Measurements from ENCODE around the gene PLPP2. TPM values are rescaled to one million over a fixed set of nuclear protein-coding genes. Genes with fewer than 3 reads are reported as not detected.

Gene PLPP2
- total and polyA plus RNA-seq, 2 of the 13 experiments (the other 11 are each of a cell fraction or from before 2014, with no cell fraction given) = not detected

DNA sequence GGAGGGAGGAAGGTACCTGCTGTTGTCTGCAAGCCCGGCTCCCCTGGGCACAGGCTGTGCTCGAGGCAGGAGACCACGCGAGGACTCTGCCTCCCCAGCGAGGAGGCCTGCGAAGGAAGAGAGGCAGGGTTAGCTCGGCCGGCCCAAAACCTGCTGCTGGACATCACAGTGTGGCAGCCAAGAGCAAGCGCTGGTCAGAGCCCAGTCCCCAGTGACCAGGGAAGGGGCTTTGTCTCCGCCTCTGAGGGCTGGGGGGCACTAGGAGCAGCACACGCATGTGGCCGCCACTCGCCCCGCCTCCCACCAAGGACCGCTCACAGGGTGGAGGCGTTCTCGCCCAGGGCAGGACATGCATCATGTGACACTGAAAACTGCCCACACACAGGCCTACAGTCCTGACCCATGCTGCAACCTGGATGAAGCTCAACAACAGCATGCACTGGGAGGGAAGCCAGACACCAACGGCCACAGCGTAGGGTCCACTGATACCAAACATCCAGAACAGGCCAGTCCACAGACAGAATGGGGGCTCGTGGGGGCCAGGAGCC, 44.9 kb upstream of the PLPP2 start:
- CTCF ChIA-PET (ENCODE audit: low intra/inter-chr PET ratio, low total read pairs) = no interaction called here
- FAIRE-seq = no peak
- TF ChIP-seq, protein P1, sequence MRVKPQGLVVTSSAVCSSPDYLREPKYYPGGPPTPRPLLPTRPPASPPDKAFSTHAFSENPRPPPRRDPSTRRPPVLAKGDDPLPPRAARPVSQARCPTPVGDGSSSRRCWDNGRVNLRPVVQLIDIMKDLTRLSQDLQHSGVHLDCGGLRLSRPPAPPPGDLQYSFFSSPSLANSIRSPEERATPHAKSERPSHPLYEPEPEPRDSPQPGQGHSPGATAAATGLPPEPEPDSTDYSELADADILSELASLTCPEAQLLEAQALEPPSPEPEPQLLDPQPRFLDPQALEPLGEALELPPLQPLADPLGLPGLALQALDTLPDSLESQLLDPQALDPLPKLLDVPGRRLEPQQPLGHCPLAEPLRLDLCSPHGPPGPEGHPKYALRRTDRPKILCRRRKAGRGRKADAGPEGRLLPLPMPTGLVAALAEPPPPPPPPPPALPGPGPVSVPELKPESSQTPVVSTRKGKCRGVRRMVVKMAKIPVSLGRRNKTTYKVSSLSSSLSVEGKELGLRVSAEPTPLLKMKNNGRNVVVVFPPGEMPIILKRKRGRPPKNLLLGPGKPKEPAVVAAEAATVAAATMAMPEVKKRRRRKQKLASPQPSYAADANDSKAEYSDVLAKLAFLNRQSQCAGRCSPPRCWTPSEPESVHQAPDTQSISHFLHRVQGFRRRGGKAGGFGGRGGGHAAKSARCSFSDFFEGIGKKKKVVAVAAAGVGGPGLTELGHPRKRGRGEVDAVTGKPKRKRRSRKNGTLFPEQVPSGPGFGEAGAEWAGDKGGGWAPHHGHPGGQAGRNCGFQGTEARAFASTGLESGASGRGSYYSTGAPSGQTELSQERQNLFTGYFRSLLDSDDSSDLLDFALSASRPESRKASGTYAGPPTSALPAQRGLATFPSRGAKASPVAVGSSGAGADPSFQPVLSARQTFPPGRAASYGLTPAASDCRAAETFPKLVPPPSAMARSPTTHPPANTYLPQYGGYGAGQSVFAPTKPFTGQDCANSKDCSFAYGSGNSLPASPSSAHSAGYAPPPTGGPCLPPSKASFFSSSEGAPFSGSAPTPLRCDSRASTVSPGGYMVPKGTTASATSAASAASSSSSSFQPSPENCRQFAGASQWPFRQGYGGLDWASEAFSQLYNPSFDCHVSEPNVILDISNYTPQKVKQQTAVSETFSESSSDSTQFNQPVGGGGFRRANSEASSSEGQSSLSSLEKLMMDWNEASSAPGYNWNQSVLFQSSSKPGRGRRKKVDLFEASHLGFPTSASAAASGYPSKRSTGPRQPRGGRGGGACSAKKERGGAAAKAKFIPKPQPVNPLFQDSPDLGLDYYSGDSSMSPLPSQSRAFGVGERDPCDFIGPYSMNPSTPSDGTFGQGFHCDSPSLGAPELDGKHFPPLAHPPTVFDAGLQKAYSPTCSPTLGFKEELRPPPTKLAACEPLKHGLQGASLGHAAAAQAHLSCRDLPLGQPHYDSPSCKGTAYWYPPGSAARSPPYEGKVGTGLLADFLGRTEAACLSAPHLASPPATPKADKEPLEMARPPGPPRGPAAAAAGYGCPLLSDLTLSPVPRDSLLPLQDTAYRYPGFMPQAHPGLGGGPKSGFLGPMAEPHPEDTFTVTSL (CRISPR knock-in tag; IDR thresholded peaks at IDR 0.05; ENCODE audit: borderline replicate concordance) = no peak
- TF ChIP-seq ZNF44 (CRISPR knock-in tag; IDR thresholded peaks at IDR 0.05) (no peak), RFX3 (CRISPR knock-in tag; IDR thresholded peaks at IDR 0.05) (no peak), KDM2A (CRISPR knock-in tag; IDR thresholded peaks at IDR 0.05; ENCODE audit: borderline replicate concordance, low read depth) (no peak), ZNF619 (CRISPR knock-in tag; IDR thresholded peaks at IDR 0.05) (no peak), ZSCAN20 (CRISPR knock-in tag; IDR thresholded peaks at IDR 0.05; ENCODE audit: borderline replicate concordance) (no peak), ZNF263 (CRISPR knock-in tag; IDR thresholded peaks at IDR 0.05) (no peak)
- TF ChIP-seq, protein P2, sequence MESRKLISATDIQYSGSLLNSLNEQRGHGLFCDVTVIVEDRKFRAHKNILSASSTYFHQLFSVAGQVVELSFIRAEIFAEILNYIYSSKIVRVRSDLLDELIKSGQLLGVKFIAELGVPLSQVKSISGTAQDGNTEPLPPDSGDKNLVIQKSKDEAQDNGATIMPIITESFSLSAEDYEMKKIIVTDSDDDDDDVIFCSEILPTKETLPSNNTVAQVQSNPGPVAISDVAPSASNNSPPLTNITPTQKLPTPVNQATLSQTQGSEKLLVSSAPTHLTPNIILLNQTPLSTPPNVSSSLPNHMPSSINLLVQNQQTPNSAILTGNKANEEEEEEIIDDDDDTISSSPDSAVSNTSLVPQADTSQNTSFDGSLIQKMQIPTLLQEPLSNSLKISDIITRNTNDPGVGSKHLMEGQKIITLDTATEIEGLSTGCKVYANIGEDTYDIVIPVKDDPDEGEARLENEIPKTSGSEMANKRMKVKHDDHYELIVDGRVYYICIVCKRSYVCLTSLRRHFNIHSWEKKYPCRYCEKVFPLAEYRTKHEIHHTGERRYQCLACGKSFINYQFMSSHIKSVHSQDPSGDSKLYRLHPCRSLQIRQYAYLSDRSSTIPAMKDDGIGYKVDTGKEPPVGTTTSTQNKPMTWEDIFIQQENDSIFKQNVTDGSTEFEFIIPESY (CRISPR knock-in tag; IDR thresholded peaks at IDR 0.05) = peak; percentile 8; the same call in 1 of the 2 replicates
- TF ChIP-seq, protein P3, sequence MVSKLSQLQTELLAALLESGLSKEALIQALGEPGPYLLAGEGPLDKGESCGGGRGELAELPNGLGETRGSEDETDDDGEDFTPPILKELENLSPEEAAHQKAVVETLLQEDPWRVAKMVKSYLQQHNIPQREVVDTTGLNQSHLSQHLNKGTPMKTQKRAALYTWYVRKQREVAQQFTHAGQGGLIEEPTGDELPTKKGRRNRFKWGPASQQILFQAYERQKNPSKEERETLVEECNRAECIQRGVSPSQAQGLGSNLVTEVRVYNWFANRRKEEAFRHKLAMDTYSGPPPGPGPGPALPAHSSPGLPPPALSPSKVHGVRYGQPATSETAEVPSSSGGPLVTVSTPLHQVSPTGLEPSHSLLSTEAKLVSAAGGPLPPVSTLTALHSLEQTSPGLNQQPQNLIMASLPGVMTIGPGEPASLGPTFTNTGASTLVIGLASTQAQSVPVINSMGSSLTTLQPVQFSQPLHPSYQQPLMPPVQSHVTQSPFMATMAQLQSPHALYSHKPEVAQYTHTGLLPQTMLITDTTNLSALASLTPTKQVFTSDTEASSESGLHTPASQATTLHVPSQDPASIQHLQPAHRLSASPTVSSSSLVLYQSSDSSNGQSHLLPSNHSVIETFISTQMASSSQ (IDR thresholded peaks at IDR 0.05; ENCODE audit: low read depth) = no peak
- TF ChIP-seq, protein P3 (CRISPR knock-in tag; IDR thresholded peaks at IDR 0.05; ENCODE audit: borderline replicate concordance) = 0 out of 2 replicates have a peak, but pooled peaks have one; percentile 33
- TF ChIP-seq, protein P4, sequence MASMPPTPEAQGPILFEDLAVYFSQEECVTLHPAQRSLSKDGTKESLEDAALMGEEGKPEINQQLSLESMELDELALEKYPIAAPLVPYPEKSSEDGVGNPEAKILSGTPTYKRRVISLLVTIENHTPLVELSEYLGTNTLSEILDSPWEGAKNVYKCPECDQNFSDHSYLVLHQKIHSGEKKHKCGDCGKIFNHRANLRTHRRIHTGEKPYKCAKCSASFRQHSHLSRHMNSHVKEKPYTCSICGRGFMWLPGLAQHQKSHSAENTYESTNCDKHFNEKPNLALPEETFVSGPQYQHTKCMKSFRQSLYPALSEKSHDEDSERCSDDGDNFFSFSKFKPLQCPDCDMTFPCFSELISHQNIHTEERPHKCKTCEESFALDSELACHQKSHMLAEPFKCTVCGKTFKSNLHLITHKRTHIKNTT (CRISPR knock-in tag; IDR thresholded peaks at IDR 0.05) = no peak

More for the DNA sequence above, 44.9 kb upstream of the PLPP2 start:
- no peak overlapping the region for H2AFZ ChIP-seq (ENCODE audit: low read length)
- no peak overlapping the region for H3K9ac ChIP-seq (ENCODE audit: insufficient read depth, low read depth, low read length)
- H3K4me2 ChIP-seq (ENCODE audit: low read depth, low read length) = no peak overlapping the region
- no peaks in the 10 kb centered on the region for H3K27me3 ChIP-seq (ENCODE audit: control insufficient read depth in 1 of 2, insufficient read depth in 2 of 2, low read length in 2 of 2)
- no peak for DNase-seq (ENCODE audit: low spot score)
- no peak for ATAC-seq
- H3K36me3 ChIP-seq (replicated peaks in 1 of 2; ENCODE audit: control insufficient read depth in 1 of 2, insufficient read depth in 2 of 2, low read length in 2 of 2) = peaks cover 10 to 21% of the 10 kb centered on the region in 2 experiments; a peak in 4 of 5 replicates
- POLR2A ChIA-PET = no interaction called here
- H3K79me2 ChIP-seq (ENCODE audit: insufficient read depth, low read length) = peaks cover 62% of the 10 kb centered on the region
- in situ Hi-C loops (cut with HindIII; ENCODE audit: extremely low pct_ligation_motif_present, low pct_unique_long_range_greater_than_20kb) (no loop called here), intact Hi-C loops (cut with micrococcal nuclease; ENCODE audit: unreplicated experiment) (no loop called here)
- 98% methylated on average over 11 of the region's 20 CpGs for WGBS (ENCODE audit: low lambda C conversion rate)
- H3K4me1 ChIP-seq (ENCODE audit: insufficient read depth, low read length) = peaks cover 44% of the 10 kb centered on the region
- no peak overlapping the region for H3K4me3 ChIP-seq (replicated peaks in 1 of 3; ENCODE audit: insufficient read depth in 1 of 3, low read depth in 2 of 3, low read length in 3 of 3)
- no TSS peak for BruUV-seq (replicated peaks)
- H4K20me1 ChIP-seq (ENCODE audit: insufficient read depth, low read length) = peaks cover 50% of the 10 kb centered on the region
- H3K9me3 ChIP-seq (ENCODE audit: low read length) = no peaks in the 10 kb centered on the region
- no peak overlapping the region for H3K27ac ChIP-seq (ENCODE audit: extremely low read length, insufficient read depth, low read length)
